KMS-11 (cell line): ENCODE data around the gene CBX8.

Experiments used
- H2AFZ ChIP-seq: fragments of 200-600 bp; sonication (generic); 2 replicates; pipeline ENCODE4 v1.6.1; 2016; ENCODE audit warnings: antibody characterized with exemption, mixed run types, low read depth
- H3K27ac ChIP-seq: fragments of 200-600 bp; sonication (generic); 2 replicates; pipeline ENCODE4 v1.6.1; 2016; ENCODE audit warnings: mild to moderate bottlenecking, mixed run types
- H3K27me3 ChIP-seq: fragments of 200-600 bp; sonication (generic); 2 replicates; pipeline ENCODE4 v1.6.1; 2017; ENCODE audit warnings: mild to moderate bottlenecking, low read depth, mixed run types, moderate library complexity; ENCODE audit not compliant: insufficient read depth
- H3K36me3 ChIP-seq: fragments of 200-600 bp; sonication (generic); 2 replicates; pipeline ENCODE4 v1.6.1; 2017; ENCODE audit warnings: mild to moderate bottlenecking, mixed run types; ENCODE audit not compliant: insufficient read depth
- H3K4me1 ChIP-seq: fragments of 200-600 bp; sonication (generic); 2 replicates; pipeline ENCODE4 v1.6.1; 2016; ENCODE audit warnings: mild to moderate bottlenecking, low read depth, mixed run types; ENCODE audit not compliant: poor library complexity, severe bottlenecking
- H3K4me2 ChIP-seq: fragments of 200-600 bp; sonication (generic); 2 replicates; pipeline ENCODE4 v1.7.0; 2016; ENCODE audit warnings: mild to moderate bottlenecking, mixed run types
- H3K4me3 ChIP-seq: fragments of 200-600 bp; sonication (generic); IDR thresholded peaks from 2 replicates; pipeline ENCODE4 v1.6.1; 2017; ENCODE audit warnings: low read depth, low read length, mixed read lengths; ENCODE audit not compliant: insufficient read depth
- H3K79me2 ChIP-seq: fragments of 200-600 bp; sonication (generic); 2 replicates; pipeline ENCODE4 v1.6.1; 2016; ENCODE audit warnings: low read depth, mixed run types; ENCODE audit not compliant: insufficient read depth
- H3K9ac ChIP-seq: fragments of 200-600 bp; sonication (generic); 2 replicates; pipeline ENCODE4 v1.6.1; 2016; ENCODE audit warnings: mild to moderate bottlenecking, mixed run types
- H4K20me1 ChIP-seq: fragments of 200-600 bp; sonication (generic); 2 replicates; pipeline ENCODE4 v1.6.1; 2016; ENCODE audit warnings: mild to moderate bottlenecking, mixed run types; ENCODE audit not compliant: insufficient read depth
- TF ChIP-seq, protein P1 (sequence below): fragments of 200-600 bp; sonication (generic); conservative IDR thresholded peaks from 2 replicates; pipeline ENCODE4 v1.6.1; 2017; ENCODE audit warnings: low read depth, mild to moderate bottlenecking, antibody characterized with exemption, low read length, moderate library complexity, mixed read lengths

The CBX8 gene

DNA sequence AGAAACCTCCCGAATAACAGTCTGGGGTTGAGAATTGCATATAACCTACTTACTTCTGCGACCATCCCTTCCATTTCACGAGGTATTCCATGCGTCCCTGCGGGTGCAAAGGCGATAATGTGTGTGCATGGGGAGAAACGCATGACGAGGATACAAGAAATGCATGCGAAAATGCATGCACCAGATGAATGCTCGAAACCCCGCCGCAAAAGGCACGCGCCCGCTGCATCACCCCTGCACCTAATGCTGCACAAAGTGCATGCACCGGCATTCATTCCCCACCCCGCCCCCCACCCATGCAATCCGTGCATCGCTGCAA, 474 bp downstream of the CBX8 start:
- Histone ChIP-seq H3K27me3 (peaks cover 38% of the 10 kb centered on the region), H3K4me1 (peaks cover 26% of the 10 kb centered on the region), H3K4me2 (peak overlapping the region; percentile 52), H4K20me1 (no peaks in the 10 kb centered on the region), H3K27ac (peak overlapping the region; percentile 54; the same call in 1 of the 2 replicates), H3K4me3 (no peak overlapping the region), H3K36me3 (no peaks in the 10 kb centered on the region), H2AFZ (peak overlapping the region; percentile 65; the same call in 1 of the 2 replicates), H3K9ac (peak overlapping the region; percentile 89), H3K79me2 (no peaks in the 10 kb centered on the region)
- TF ChIP-seq, protein P1, sequence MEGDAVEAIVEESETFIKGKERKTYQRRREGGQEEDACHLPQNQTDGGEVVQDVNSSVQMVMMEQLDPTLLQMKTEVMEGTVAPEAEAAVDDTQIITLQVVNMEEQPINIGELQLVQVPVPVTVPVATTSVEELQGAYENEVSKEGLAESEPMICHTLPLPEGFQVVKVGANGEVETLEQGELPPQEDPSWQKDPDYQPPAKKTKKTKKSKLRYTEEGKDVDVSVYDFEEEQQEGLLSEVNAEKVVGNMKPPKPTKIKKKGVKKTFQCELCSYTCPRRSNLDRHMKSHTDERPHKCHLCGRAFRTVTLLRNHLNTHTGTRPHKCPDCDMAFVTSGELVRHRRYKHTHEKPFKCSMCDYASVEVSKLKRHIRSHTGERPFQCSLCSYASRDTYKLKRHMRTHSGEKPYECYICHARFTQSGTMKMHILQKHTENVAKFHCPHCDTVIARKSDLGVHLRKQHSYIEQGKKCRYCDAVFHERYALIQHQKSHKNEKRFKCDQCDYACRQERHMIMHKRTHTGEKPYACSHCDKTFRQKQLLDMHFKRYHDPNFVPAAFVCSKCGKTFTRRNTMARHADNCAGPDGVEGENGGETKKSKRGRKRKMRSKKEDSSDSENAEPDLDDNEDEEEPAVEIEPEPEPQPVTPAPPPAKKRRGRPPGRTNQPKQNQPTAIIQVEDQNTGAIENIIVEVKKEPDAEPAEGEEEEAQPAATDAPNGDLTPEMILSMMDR: no peak

DNA sequence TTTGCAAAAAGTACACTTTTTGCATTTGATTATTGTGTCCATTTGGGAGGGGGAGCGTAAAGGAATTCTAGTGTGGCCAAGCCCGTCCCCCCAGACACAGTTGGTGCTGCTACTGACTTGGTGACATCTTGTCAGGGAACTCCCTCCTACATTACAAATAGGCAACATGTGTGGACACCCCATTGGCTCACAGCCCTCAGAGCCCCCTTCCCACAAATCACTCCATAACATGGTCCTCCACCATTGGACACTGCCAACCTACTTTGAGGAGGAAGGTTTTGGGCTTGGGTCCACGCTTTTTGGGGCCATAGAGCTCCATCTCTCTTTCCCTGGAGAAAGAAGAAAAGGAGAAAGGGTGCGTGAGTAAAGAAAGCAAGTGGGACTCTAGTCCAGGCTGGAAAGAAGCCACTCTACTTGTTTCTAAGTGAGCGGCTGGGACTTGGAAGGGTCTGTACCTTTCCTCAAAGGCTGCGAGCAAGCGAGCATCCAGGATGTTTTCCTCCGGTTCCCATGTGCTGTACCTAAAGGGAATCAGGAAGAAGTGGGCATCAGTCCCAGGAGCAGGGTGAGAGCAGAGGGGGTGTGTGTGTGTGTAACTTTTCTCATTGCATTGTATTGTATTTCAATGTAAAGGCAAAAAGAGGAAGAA, 958 bp downstream of the CBX8 start:
- no peaks in the 10 kb centered on the region for H3K79me2 ChIP-seq
- H3K4me1 ChIP-seq: peaks cover 23% of the 10 kb centered on the region
- peak overlapping the region; percentile 52 for H3K4me2 ChIP-seq
- peaks cover 38% of the 10 kb centered on the region for H3K27me3 ChIP-seq
- no peak overlapping the region for H3K27ac ChIP-seq
- H3K36me3 ChIP-seq: no peaks in the 10 kb centered on the region
- peak overlapping the region; percentile 89; the same call in 1 of the 2 replicates for H3K9ac ChIP-seq
- TF ChIP-seq, protein P1: no peak
- no peaks in the 10 kb centered on the region for H4K20me1 ChIP-seq
- no peak overlapping the region for H3K4me3 ChIP-seq
- peak overlapping the region; percentile 65; the same call in 1 of the 2 replicates for H2AFZ ChIP-seq

GRCh38 chr17:79794659-79795511, 2.0 kb downstream of the CBX8 start:
- H3K36me3 ChIP-seq: no peaks in the 10 kb centered on the region
- no peak overlapping the region for H3K9ac ChIP-seq
- TF ChIP-seq, protein P1: no peak
- peaks cover 38% of the 10 kb centered on the region for H3K27me3 ChIP-seq
- no peak overlapping the region for H2AFZ ChIP-seq
- no peak overlapping the region for H3K27ac ChIP-seq
- no peaks in the 10 kb centered on the region for H4K20me1 ChIP-seq
- H3K79me2 ChIP-seq: no peaks in the 10 kb centered on the region
- no peak overlapping the region for H3K4me3 ChIP-seq
- no peak overlapping the region; the same call in 1 of the 2 replicates for H3K4me2 ChIP-seq
- H3K4me1 ChIP-seq: peaks cover 12% of the 10 kb centered on the region

GRCh38 chr17:79793924-79794304, 3.0 kb downstream of the CBX8 start:
- H4K20me1 ChIP-seq: no peaks in the 10 kb centered on the region
- H3K9ac ChIP-seq: no peak overlapping the region
- H3K27me3 ChIP-seq: peaks cover 37% of the 10 kb centered on the region
- H3K79me2 ChIP-seq: no peaks in the 10 kb centered on the region
- TF ChIP-seq, protein P1: no peak
- no peak overlapping the region for H2AFZ ChIP-seq
- no peak overlapping the region for H3K4me3 ChIP-seq
- H3K36me3 ChIP-seq: no peaks in the 10 kb centered on the region
- H3K4me1 ChIP-seq: peaks cover 6% of the 10 kb centered on the region
- no peak overlapping the region for H3K27ac ChIP-seq
- H3K4me2 ChIP-seq: no peak overlapping the region
